GM18517 (cell line): ENCODE measurements around the gene PDE6B.
"Not testable (repeated sequence)": the region's sequence is repeated elsewhere in the genome, so short reads cannot be mapped to it uniquely, and the experiment has no call there.

Source experiments
- ATAC-seq: cut with Tn5 transposase; IDR thresholded peaks from one replicate; pipeline ENCODE4 v1.9.1; 2021; ENCODE audit warnings: mild to moderate bottlenecking, moderate library complexity; ENCODE audit not compliant: unreplicated experiment

Gene PDE6B

GRCh38 chr4:624705-625590 is at the start of gene PDE6B:
TSS of gene PDE6B (plus strand) at chr4:625573. CDS start at chr4:625627, 54 bp downstream.
- no peak for ATAC-seq

- ATAC-seq = no peak
These were observed 49.0 kb upstream of the PDE6B start, which contains the start of gene TMEM271 for GRCh38 chr4:576245-576821. TSS of gene TMEM271 (minus strand) at chr4:576295. CDS start at chr4:576062, 233 bp downstream.

- ATAC-seq = no peak
These were observed 48.3 kb upstream of the PDE6B start for GRCh38 chr4:576991-577498.

- no peak for ATAC-seq
These were observed 47.6 kb upstream of the PDE6B start for GRCh38 chr4:577499-578450.

- ATAC-seq = no peak
These were observed 46.6 kb upstream of the PDE6B start for GRCh38 chr4:578451-579443.

GRCh38 chr4:579543-580175 is 45.7 kb upstream of the PDE6B start:
- ATAC-seq = no peak

GRCh38 chr4:581181-581580 is 44.2 kb upstream of the PDE6B start:
- no peak for ATAC-seq

GRCh38 chr4:581753-582361 is 43.5 kb upstream of the PDE6B start:
- ATAC-seq = no peak

GRCh38 chr4:583820-584219 is 41.6 kb upstream of the PDE6B start:
- no peak for ATAC-seq

- no peak for ATAC-seq
These were observed 37.6 kb upstream of the PDE6B start for GRCh38 chr4:587671-588350.

- ATAC-seq = no peak
These were observed 37.0 kb upstream of the PDE6B start for GRCh38 chr4:588351-588849.

GRCh38 chr4:589219-589963 is 36.0 kb upstream of the PDE6B start:
- no peak for ATAC-seq

GRCh38 chr4:590313-590841 is 35.0 kb upstream of the PDE6B start:
- ATAC-seq = no peak

- ATAC-seq = not testable (repeated sequence)
These were observed 33.2 kb upstream of the PDE6B start for GRCh38 chr4:592178-592577.

GRCh38 chr4:592825-593520 is 32.4 kb upstream of the PDE6B start:
- ATAC-seq = no peak

GRCh38 chr4:598925-599324 is 26.4 kb upstream of the PDE6B start:
- ATAC-seq = no peak

- no peak for ATAC-seq
These were observed 25.2 kb upstream of the PDE6B start for GRCh38 chr4:600166-600565.
